ENCODE data around the gene TEX22. TPM values are rescaled to one million over a fixed set of nuclear protein-coding genes. Genes with fewer than 3 reads are reported as not detected.

The TEX22 gene
- total RNA-seq, 1 donor from 2014 or later: 4.1 TPM

DNA sequence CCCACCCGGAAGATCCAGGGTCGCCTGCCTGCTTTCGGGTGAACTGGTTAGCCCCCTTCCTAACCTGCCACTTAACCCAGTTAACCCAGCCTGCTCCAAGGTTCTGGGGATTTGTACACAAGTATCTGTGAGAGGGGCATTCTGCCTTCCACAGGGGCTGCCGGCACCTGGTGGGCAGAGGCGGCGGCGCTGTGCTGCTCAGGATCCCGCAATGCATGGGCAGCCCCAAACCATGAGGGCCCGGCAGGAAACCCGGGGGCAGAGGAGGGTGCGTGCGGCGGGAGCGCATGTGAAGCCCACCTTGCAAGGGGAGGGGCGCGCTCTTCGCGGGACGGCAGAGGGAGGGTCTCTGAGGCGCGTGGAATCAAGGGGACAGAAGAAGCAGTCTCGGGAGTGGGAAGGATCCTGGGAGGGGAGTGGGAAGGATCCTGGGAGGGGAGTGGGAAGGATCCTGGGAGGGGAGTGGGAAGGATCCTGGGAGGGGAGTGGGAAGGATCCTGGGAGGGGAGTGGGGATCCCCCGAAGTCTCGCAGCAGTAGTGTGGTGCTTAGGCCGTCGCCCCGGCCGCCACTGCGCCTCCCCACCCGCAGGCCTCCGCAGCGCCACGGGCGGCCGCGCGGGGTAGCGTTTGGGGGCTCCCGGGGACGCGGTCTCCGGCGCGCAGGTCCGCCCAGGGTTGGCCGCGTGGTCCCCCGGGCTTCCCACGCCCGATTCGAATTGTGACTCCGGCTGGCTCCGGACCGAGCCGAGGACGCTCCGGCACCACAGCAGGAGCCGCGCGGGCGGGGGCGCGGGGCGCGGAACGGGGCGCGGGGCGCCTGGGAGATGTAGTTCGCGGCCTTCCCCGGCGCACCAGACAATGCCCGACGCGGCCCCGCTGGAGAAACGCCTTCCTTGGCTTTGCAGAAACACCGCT is 16.4 kb downstream of the TEX22 start:
- TF ChIP-seq, protein P1, sequence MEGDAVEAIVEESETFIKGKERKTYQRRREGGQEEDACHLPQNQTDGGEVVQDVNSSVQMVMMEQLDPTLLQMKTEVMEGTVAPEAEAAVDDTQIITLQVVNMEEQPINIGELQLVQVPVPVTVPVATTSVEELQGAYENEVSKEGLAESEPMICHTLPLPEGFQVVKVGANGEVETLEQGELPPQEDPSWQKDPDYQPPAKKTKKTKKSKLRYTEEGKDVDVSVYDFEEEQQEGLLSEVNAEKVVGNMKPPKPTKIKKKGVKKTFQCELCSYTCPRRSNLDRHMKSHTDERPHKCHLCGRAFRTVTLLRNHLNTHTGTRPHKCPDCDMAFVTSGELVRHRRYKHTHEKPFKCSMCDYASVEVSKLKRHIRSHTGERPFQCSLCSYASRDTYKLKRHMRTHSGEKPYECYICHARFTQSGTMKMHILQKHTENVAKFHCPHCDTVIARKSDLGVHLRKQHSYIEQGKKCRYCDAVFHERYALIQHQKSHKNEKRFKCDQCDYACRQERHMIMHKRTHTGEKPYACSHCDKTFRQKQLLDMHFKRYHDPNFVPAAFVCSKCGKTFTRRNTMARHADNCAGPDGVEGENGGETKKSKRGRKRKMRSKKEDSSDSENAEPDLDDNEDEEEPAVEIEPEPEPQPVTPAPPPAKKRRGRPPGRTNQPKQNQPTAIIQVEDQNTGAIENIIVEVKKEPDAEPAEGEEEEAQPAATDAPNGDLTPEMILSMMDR (conservative IDR thresholded peaks at IDR 0.05): peak; percentile 82
- H3K27me3 Mint-ChIP-seq: peaks cover 26% of the 10 kb centered on the region
- H3K9me3 Mint-ChIP-seq: no peaks in the 10 kb centered on the region
- H3K27ac Mint-ChIP-seq: peak overlapping the region; percentile 70
- DNase-seq (ENCODE audit: extremely low spot score, unreplicated experiment): peak; percentile 85
- peak overlapping the region; percentile 84 for H3K4me3 Mint-ChIP-seq
- H3K4me1 Mint-ChIP-seq (ENCODE audit: unreplicated experiment): peaks cover 11% of the 10 kb centered on the region
- H3K36me3 Mint-ChIP-seq: no peaks in the 10 kb centered on the region

- H3K27ac Mint-ChIP-seq: peak overlapping the region; percentile 70
- H3K36me3 Mint-ChIP-seq: no peaks in the 10 kb centered on the region
- peaks cover 16% of the 10 kb centered on the region for H3K27me3 Mint-ChIP-seq
- peak overlapping the region; percentile 84 for H3K4me3 Mint-ChIP-seq
- DNase-seq (ENCODE audit: extremely low spot score, unreplicated experiment): no peak
- TF ChIP-seq, protein P1 (conservative IDR thresholded peaks at IDR 0.05): no peak
- peaks cover 11% of the 10 kb centered on the region for H3K4me1 Mint-ChIP-seq (ENCODE audit: unreplicated experiment)
- no peaks in the 10 kb centered on the region for H3K9me3 Mint-ChIP-seq
Observed at GRCh38 chr14:105415481-105416428, 17.4 kb downstream of the TEX22 start.

DNA sequence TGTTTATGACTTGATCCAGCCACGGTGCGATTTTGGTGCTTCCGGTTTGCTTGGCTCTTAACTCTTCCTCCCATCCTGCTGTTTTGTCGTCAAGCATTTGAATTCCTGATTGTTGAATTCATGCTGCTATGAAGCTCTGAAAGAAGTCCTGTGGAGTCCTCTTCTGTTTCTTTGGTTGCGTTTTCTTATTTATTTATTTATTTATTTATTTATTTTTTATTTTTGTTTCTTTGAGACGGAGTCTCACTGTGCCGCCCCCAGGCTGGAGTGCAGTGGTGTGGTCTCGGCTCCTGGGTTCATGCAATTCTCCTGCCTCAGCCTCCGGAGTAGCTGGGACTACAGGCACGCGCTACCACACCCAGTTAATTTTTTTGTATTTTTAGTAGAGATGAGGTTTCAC is 18.3 kb downstream of the TEX22 start:
- Mint-ChIP-seq H3K27ac (no peak overlapping the region), H3K4me1 (ENCODE audit: unreplicated experiment) (peaks cover 11% of the 10 kb centered on the region), H3K36me3 (no peaks in the 10 kb centered on the region), H3K9me3 (no peaks in the 10 kb centered on the region), H3K27me3 (peaks cover 10% of the 10 kb centered on the region), H3K4me3 (peak overlapping the region; percentile 84)
- no peak for DNase-seq (ENCODE audit: extremely low spot score, unreplicated experiment)
- TF ChIP-seq, protein P1 (conservative IDR thresholded peaks at IDR 0.05): no peak

GRCh38 chr14:105417690-105418121 is 19.4 kb downstream of the TEX22 start:
- Mint-ChIP-seq H3K27ac (peak overlapping the region; percentile 26), H3K27me3 (peaks cover 7% of the 10 kb centered on the region), H3K4me3 (peak overlapping the region; percentile 80), H3K4me1 (ENCODE audit: unreplicated experiment) (peaks cover 15% of the 10 kb centered on the region), H3K9me3 (no peaks in the 10 kb centered on the region), H3K36me3 (no peaks in the 10 kb centered on the region)
- TF ChIP-seq, protein P1 (conservative IDR thresholded peaks at IDR 0.05): no peak
- no peak for DNase-seq (ENCODE audit: extremely low spot score, unreplicated experiment)

All from type B pancreatic cell (in vitro differentiated cells).